GM10847 (cell line): ENCODE results near the gene SOX8.

Experiments used
- POLR2A ChIP-seq: IDR thresholded peaks from 2 replicates; pipeline ENCODE4 v1.6.1; 2011; ENCODE audit not compliant: insufficient read length; ENCODE audit errors: extremely low read depth

Gene SOX8

DNA sequence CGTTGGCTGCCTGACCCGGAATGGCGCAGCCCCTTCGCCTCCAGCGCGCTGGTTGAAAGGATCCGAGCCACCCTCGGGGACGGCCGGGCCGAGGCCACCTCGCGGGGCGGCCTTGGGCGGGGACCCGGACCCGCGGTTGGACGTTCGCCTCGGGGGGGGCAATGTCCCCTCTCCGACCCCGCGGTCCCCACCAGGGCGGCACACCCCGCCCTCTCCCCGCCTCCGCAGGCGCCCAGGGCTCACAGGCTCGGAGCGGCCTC, 1.0 kb upstream of the SOX8 start:
- no peak for TF ChIP-seq POLR2A

- TF ChIP-seq POLR2A, result no peak
Measured at GRCh38 chr16:982145-983043, 824 bp downstream of the SOX8 start.

GRCh38 chr16:983044-984030, 1.8 kb downstream of the SOX8 start:
- no peak for TF ChIP-seq POLR2A

DNA sequence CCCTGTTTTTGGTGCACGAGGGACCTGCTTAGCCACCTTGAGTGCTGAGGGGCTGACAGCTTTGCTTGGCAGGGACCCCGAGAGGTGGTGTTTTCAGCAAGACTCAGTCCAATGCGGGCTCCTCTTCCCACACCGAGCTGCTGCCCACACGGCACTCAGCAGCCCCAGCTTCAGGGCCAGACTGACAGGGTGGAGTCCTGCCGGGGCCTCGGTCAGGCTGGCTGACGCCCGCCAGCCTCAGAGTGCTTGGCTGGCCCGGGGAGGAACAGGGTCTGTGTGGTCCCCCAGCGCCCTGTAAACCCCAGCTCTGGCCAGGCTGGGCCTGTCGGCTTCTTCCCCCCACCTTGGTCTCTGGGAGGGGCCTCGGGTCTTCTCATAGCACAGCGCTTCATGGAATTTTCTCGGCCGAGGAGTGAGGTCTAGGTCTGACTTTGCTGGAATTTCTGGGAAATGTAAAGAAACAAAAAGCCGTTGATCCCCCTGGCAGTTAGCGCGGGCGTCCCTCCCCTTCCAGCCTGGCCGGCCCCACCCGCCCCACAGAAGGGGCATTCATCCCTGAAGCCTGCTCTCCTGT, 2.6 kb downstream of the SOX8 start:
- TF ChIP-seq POLR2A, result no peak

DNA sequence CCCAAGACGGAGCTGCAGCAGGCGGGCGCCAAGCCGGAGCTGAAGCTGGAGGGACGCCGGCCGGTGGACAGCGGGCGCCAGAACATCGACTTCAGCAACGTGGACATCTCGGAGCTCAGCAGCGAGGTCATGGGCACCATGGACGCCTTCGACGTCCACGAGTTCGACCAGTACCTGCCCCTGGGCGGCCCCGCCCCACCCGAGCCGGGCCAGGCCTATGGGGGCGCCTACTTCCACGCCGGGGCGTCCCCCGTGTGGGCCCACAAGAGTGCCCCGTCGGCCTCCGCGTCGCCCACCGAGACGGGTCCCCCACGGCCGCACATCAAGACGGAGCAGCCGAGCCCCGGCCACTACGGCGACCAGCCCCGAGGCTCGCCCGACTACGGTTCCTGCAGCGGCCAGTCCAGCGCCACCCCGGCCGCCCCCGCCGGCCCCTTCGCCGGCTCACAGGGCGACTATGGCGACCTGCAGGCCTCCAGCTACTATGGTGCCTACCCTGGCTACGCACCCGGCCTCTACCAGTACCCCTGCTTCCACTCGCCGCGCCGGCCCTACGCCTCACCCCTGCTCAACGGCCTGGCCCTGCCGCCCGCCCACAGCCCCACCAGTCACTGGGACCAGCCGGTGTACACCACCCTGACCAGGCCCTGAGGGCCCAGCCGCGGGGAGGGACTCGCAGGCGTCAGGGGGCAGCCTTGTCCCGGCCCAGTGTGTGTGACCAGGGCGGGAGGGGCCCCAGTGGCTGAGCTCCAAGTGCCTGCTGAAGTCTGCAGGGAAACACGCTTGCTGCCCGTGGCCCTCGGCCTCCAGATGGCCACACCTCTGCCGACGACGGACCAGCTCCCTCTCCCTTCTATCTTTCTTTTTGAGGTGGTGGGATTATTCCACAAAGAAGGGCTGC, 3.4 kb downstream of the SOX8 start:
- no peak for TF ChIP-seq POLR2A

GRCh38 chr16:985646-986400, 4.3 kb downstream of the SOX8 start:
- no peak for TF ChIP-seq POLR2A

DNA sequence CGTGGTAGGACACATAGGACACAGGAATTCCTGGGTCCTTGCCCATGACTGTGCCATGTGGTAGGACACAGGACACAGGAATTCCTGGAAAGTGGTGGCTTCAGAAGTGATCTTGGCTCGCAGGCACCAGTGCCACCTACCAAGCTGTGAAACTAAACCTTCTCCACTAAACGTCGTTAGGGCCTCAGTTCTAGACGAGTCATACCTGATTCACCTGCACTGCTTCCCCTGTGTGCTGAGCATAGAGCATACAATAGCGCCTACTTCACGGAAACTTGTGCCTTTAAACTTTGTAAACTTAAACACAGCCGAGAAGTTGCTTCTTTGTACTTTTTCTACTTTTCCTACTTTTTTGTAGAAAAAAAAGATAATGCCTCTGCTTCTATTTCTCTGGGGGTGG, 4.8 kb downstream of the SOX8 start:
- TF ChIP-seq POLR2A, result no peak

DNA sequence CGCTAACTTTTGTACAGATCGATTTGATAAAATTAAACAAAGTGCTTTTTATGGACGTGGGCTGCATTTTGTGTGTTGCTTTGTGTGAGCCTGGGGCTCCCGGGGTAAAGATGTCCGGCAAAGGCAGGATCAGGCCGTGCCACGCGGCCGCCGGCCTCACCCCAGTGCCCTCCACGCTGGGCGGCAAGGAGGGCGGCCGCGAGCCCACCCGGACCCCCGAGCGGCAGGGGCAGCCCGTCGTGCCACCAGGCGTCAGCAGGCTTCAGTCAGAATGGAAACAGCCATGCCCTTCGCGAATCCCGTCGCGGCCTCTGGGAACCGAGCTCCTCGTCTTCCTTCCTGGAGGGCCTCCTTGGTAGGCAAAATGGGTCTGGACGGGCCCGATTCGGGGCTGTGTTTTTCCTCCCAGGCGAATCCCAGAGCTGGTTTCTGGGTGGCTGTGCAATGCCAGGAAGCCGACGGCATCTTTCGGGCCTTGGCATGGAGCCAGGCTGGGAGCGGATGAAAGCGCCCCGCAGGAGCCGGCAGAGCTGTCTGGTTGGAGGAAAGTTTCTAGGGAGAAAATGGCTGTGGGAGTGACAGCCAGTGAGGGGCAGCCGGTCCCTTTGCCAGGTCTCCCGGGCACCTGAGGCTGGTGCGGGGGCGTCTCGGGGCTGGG, 5.5 kb downstream of the SOX8 start:
- no peak for TF ChIP-seq POLR2A

DNA sequence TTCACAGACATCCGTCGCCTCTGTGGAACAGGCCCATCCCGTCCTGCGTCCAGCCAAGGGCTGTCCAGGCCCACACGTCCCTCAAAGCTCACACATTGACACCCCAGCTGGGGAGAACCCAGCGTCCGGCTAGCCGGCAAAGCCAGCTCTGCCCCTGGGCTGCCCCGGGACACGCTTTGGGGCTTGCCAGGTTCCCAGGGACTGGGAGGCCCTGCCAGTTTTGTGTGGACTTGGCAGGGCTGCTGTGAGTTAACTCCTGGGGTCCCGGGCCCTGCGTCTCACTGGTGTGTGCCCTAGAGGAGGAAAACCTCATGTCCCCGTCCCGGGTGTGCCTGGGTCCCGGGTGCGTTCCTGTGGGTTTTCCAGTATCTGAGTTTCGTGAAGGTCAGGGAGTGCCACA, 6.3 kb downstream of the SOX8 start:
- no peak for TF ChIP-seq POLR2A

DNA sequence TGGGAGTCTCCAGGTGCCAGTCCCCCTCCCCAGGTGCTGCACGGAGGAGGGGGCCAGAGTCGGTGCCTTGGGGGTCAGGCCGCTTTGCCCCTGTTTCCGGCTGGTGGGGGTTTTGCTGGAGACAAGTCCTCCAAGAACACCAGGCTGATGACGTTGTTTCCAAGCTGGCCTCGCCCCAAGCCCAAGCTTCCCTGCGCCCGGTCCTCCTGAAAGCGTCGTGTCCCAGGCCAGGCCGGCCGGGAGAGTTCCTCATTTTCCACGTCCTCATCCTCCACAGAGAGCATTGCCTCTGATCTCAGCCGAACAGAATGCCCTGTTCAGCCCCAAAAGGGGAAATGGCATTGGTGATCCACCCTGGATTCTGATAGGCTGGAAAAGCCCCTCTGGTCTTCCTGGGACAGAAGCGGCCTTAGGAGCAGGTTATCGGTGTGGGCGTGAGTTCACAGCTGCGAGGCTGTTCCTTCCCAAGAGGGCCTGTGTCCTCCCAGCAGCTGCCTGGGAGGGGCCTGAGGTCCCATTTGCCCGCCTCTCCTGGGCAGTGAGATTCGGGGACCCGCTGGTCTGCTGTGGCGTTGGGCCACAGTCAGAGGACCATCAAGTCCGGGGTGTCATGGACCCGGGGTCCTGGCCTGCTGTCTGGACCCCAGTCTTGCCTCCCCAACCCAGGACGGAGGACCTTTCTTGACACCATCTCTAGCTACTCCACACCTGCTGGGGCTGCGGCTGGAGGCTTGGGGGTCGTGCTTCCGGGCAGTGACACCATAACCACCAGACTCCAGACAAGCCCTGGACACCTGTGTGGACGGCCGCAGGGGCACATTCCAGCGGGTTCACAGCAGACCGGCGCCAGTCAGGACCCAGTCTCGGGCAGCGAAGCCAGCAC, 7.1 kb downstream of the SOX8 start:
- no peak for TF ChIP-seq POLR2A

GRCh38 chr16:989354-989814, 7.8 kb downstream of the SOX8 start:
- TF ChIP-seq POLR2A, result no peak

DNA sequence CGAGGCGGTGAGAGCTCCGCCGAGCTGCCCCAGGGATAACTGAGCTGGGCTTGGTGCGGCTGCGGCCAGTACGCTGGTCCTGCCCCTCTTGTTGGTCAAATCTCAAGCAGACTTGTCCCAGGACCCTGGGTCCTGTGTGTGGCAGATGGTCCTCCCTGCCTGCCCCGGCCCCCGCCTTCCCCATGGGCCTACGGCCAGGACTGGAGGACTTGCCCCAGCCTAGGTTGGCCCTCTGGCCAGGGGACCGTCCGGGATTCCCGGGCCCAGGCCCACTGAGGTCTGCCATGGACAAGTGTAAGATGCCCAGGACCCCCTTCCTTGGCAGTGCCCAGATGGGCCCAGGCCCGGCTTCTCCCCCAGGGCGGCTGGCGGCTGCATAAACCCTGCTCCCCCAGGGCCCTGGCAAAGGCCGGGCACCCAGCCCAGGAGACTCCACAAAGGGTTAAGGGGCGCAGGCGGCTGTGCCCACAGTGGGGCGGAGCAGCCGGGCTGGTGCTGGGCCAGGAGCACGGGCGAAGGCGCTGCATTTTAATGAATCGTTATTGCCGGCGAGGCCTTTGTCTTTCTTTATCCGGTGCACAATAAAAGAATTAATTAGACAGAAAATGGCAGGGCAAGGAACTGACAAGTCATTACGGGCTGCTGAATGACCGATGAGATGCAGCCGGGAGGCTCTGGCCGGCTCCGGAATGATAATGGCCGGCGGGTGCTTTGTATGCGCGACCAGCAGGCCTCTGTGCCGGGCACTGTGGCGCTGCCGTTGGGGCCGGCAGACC, 9.1 kb downstream of the SOX8 start:
- no peak for TF ChIP-seq POLR2A
